Liver (tissue), 9 donors: ENCODE results near the gene CNNM2. TPM values are rescaled to one million over a fixed set of nuclear protein-coding genes. Genes with fewer than 3 reads are reported as not detected.

Source experiments
- DNase-seq: peaks from one replicate; pipeline ENCODE4 v3.0.0-alpha.2; 2017; ENCODE audit warnings: low spot score
- H3K27ac ChIP-seq, 2 donors: one replicate each; pipeline ENCODE4 v1.7.0; 2013; ENCODE audit warnings: inconsistent platforms in 2 of 2, low read length in 2 of 2, control low read depth in 1 of 2, low read depth in 1 of 2, mild to moderate bottlenecking in 1 of 2
- H3K27me3 ChIP-seq, 4 donors: one replicate each; pipeline versions ENCODE4 v1.6.1 to v1.7.0; 2013; ENCODE audit warnings: low read length in 3 of 4, inconsistent platforms in 1 of 4, mild to moderate bottlenecking in 1 of 4, moderate library complexity in 1 of 4; ENCODE audit not compliant: control insufficient read depth in 4 of 4, insufficient read depth in 4 of 4
- H3K36me3 ChIP-seq, 4 donors: one replicate each; pipeline versions ENCODE4 v1.6.1 to v1.7.0; 2013; ENCODE audit warnings: low read length in 3 of 4, mild to moderate bottlenecking in 3 of 4, low read depth in 1 of 4, moderate library complexity in 1 of 4; ENCODE audit not compliant: control insufficient read depth in 4 of 4, insufficient read depth in 3 of 4
- H3K4me1 ChIP-seq, 4 donors: one replicate each; pipeline versions ENCODE4 v1.6.1 to v1.7.0; 2013; ENCODE audit warnings: low read length in 3 of 4, mild to moderate bottlenecking in 3 of 4, moderate library complexity in 1 of 4; ENCODE audit not compliant: control insufficient read depth in 4 of 4, insufficient read depth in 4 of 4
- H3K4me3 ChIP-seq, 3 donors: one replicate each; pipeline versions ENCODE4 v1.6.1 to v1.7.0; 2013; ENCODE audit warnings: low read length in 3 of 3, control low read depth in 1 of 3, low read depth in 1 of 3, mild to moderate bottlenecking in 1 of 3
- H3K9ac ChIP-seq, 2 donors: one replicate each; pipeline ENCODE4 v1.7.0; 2013; ENCODE audit warnings: low read length in 2 of 2, mild to moderate bottlenecking in 2 of 2, moderate library complexity in 2 of 2, control low read depth in 1 of 2, low read depth in 1 of 2
- H3K9me3 ChIP-seq, 4 donors: one replicate each; pipeline versions ENCODE4 v1.6.1 to v1.7.0; 2013; ENCODE audit warnings: low read length in 3 of 4; ENCODE audit not compliant: control insufficient read depth in 4 of 4
- ATF3 ChIP-seq: IDR thresholded peaks from 2 replicates; pipeline ENCODE4 v1.6.1; 2016; ENCODE audit warnings: antibody characterized with exemption
- EGR1 ChIP-seq, 2 donors: IDR thresholded peaks; 2 replicates each; pipeline ENCODE4 v1.6.1; 2016 to 2018; ENCODE audit warnings: antibody characterized with exemption in 2 of 2, low read depth in 2 of 2
- FOXA1 ChIP-seq: IDR thresholded peaks from 2 replicates; pipeline ENCODE4 v1.6.1; 2016; ENCODE audit warnings: antibody characterized with exemption
- FOXA2 ChIP-seq: IDR thresholded peaks from 2 replicates; pipeline ENCODE4 v1.6.1; 2016; ENCODE audit warnings: antibody characterized with exemption
- HNF4A ChIP-seq, 2 donors: conservative IDR thresholded peaks; 2 replicates each; pipeline ENCODE4 v1.6.1; 2016; ENCODE audit warnings: antibody characterized with exemption in 2 of 2, mild to moderate bottlenecking in 2 of 2
- HNF4G ChIP-seq: IDR thresholded peaks from 2 replicates; pipeline ENCODE4 v1.6.1; 2016; ENCODE audit warnings: antibody characterized with exemption
- JUND ChIP-seq, 2 donors: IDR thresholded peaks; 2 replicates each; pipeline ENCODE4 v1.6.1; 2016; ENCODE audit warnings: antibody characterized with exemption in 2 of 2
- NR2F2 ChIP-seq: IDR thresholded peaks from 2 replicates; pipeline ENCODE4 v1.6.1; 2016; ENCODE audit warnings: antibody characterized with exemption
- RAD21 ChIP-seq, 2 donors: IDR thresholded peaks; 2 replicates each; pipeline ENCODE4 v1.6.1; 2016; ENCODE audit warnings: antibody characterized with exemption in 2 of 2, mild to moderate bottlenecking in 2 of 2
- RXRA ChIP-seq, 2 donors: IDR thresholded peaks; 2 replicates each; pipeline ENCODE4 v1.6.1; 2017 to 2018; ENCODE audit warnings: antibody characterized with exemption in 2 of 2, mild to moderate bottlenecking in 1 of 2
- SP1 ChIP-seq: IDR thresholded peaks from 2 replicates; pipeline ENCODE4 v1.6.1; 2018; ENCODE audit warnings: antibody characterized with exemption, mild to moderate bottlenecking
- ZBTB33 ChIP-seq: IDR thresholded peaks from 2 replicates; pipeline ENCODE4 v1.6.1; 2016; ENCODE audit warnings: antibody characterized with exemption
- WGBS: extraction: QIAGEN DNeasy Blood & Tissue Kit; methylation state at CpG from one replicate; pipeline ENCODE4 v1.1.7; 2013; 5-methylcytosine and 5-hydroxymethylcytosine counted together
- polyA plus RNA-seq, 2 donors: library from polyadenylated mRNA; stranded (reverse) in 1 of 2; unstranded in 1 of 2; fragments of 200-250 nt in 1 of 2; fragments of >200 nt in 1 of 2; fragmentation: Nextera tagmentation in 1 of 2; extraction: Ambion mirVana in 1 of 2; gene quantifications; one replicate each; pipeline versions ENCODE4 v1.2.1 to v1.2.3, GENCODE V29; 2013 to 2015
- total RNA-seq, 2 donors: library from RNA; depleted of rRNA; stranded (reverse); fragments of >200 nt; gene quantifications; one replicate each; pipeline ENCODE4 v1.2.3, GENCODE V29; 2014
- donor health status: healthy.
- donor health status: healthy.
- donor health status: healthy.
- donor health status: healthy.
- donor health status: healthy.

CNNM2 gene
- total and polyA plus RNA-seq, 4 donors = 2.0 to 10.8 (median 6.9) TPM

GRCh38 chr10:102964713-102965112 is 46.6 kb downstream of the CNNM2 start:
- Histone ChIP-seq H3K9ac (no peak overlapping the region), H3K27me3 (no peaks in the 10 kb centered on the region), H3K4me1 (peaks cover 7 to 14% (median 11%) of the 10 kb centered on the region in 4 donors), H3K4me3 (no peak overlapping the region), H3K9me3 (no peaks in the 10 kb centered on the region), H3K36me3 (no peaks in the 10 kb centered on the region), H3K27ac (no peak overlapping the region)
- TF ChIP-seq FOXA1 = no peak
- DNase-seq = no peak
- WGBS = 98% methylated on average over 8 of the region's 8 CpGs

- Histone ChIP-seq H3K9me3 (no peaks in the 10 kb centered on the region), H3K36me3 (no peaks in the 10 kb centered on the region), H3K4me1 (peaks cover 7 to 14% (median 11%) of the 10 kb centered on the region in 4 donors), H3K4me3 (no peak overlapping the region), H3K27ac (no peak overlapping the region), H3K27me3 (no peaks in the 10 kb centered on the region), H3K9ac (no peak overlapping the region)
- WGBS = 44% methylated on average over 7 of the region's 7 CpGs
- no peak for DNase-seq
- TF ChIP-seq ZBTB33 = no peak
- TF ChIP-seq SP1 = peak; percentile 21
- peak in 1 of 2 donors; percentile 40 for TF ChIP-seq RAD21 (IDR thresholded peaks at IDR 0.05)
- peak; percentile 35 for TF ChIP-seq HNF4G
- no peak for TF ChIP-seq FOXA2
- no peak for TF ChIP-seq NR2F2
- TF ChIP-seq EGR1 (IDR thresholded peaks at IDR 0.05; ENCODE audit: low read depth in 2 of 2) = no peak
- no peak for TF ChIP-seq ATF3
- peak; percentile 60 to 70 for TF ChIP-seq HNF4A (conservative IDR thresholded peaks at IDR 0.05)
- TF ChIP-seq JUND (IDR thresholded peaks at IDR 0.05) = no peak
These were observed 47.3 kb downstream of the CNNM2 start for GRCh38 chr10:102965311-102965851.

GRCh38 chr10:102967123-102967522 is 49.0 kb downstream of the CNNM2 start:
- Histone ChIP-seq H3K9ac (no peak overlapping the region), H3K36me3 (no peaks in the 10 kb centered on the region), H3K4me3 (no peak overlapping the region), H3K27me3 (no peaks in the 10 kb centered on the region), H3K4me1 (peaks cover 7 to 14% (median 11%) of the 10 kb centered on the region in 4 donors), H3K27ac (no peak overlapping the region), H3K9me3 (no peaks in the 10 kb centered on the region)
- TF ChIP-seq NR2F2 (no peak), RXRA (IDR thresholded peaks at IDR 0.05) (no peak), JUND (IDR thresholded peaks at IDR 0.05) (no peak), HNF4A (conservative IDR thresholded peaks at IDR 0.05) (no peak)
- no peak for DNase-seq
